Common myeloid progenitor, CD34-positive (primary cell): Measurements from ENCODE around the gene ADGRB3.

ENCODE experiments used
- CTCF ChIA-PET: fragments of 350-600 bp; sonication (Branson Sonifier 250); formaldehyde crosslinking; loops from one replicate; lab custom pipeline; 2021; ENCODE audit warnings: antibody characterized with exemption; lab: Charles Lee
- POLR2A ChIA-PET: fragments of 350-600 bp; sonication (Branson Sonifier 250); formaldehyde crosslinking; loops from one replicate; lab custom pipeline; 2021; ENCODE audit warnings: antibody characterized with exemption; lab: Charles Lee
- DNase-seq, 3 donors: peaks; one replicate each; pipeline versions ENCODE4 v3.0.0 to v3.0.0-alpha.2; 2013
- H3K27ac ChIP-seq, 2 experiments: 1 replicate in 1 of 2; 2 replicates in 1 of 2; pipeline ENCODE4 v1.7.0; 2013; ENCODE audit warnings: inconsistent platforms in 2 of 2, low read length in 2 of 2, mild to moderate bottlenecking in 2 of 2, low read depth in 1 of 2, moderate library complexity in 1 of 2; ENCODE audit not compliant: severe bottlenecking in 2 of 2, insufficient read depth in 1 of 2, poor library complexity in 1 of 2
- H3K27me3 ChIP-seq, 5 experiments: replicated peaks in 2 of 5; 1 replicate in 3 of 5; 2 replicates in 2 of 5; pipeline versions ENCODE4 v1.6.1 to v1.7.0; 2013; ENCODE audit warnings: low read length in 4 of 5, mild to moderate bottlenecking in 2 of 5, moderate library complexity in 2 of 5, inconsistent platforms in 1 of 5; ENCODE audit not compliant: insufficient read depth in 5 of 5, control insufficient read depth in 4 of 5
- H3K36me3 ChIP-seq, 4 experiments: 1 replicate in 2 of 4; 2 replicates in 2 of 4; pipeline versions ENCODE4 v1.6.1 to v1.7.0; 2013; ENCODE audit warnings: low read length in 3 of 4, control low read depth in 1 of 4, mild to moderate bottlenecking in 1 of 4; ENCODE audit not compliant: control insufficient read depth in 4 of 4, insufficient read depth in 4 of 4
- H3K4me1 ChIP-seq, 4 experiments: 1 replicate in 3 of 4; 2 replicates in 1 of 4; pipeline versions ENCODE4 v1.6.1 to v1.7.1; 2013; ENCODE audit warnings: low read length in 3 of 4, mild to moderate bottlenecking in 3 of 4, control low read depth in 1 of 4, inconsistent platforms in 1 of 4, moderate library complexity in 1 of 4; ENCODE audit not compliant: control insufficient read depth in 4 of 4, insufficient read depth in 4 of 4; ENCODE audit errors: control extremely low read depth in 1 of 4
- H3K4me3 ChIP-seq, 7 experiments: 1 replicate in 4 of 7; 2 replicates in 3 of 7; pipeline versions ENCODE4 v1.5.1 to v1.7.0; 2013; ENCODE audit warnings: mild to moderate bottlenecking in 7 of 7, low read length in 6 of 7, moderate library complexity in 6 of 7, inconsistent platforms in 2 of 7, low read depth in 2 of 7, control low read depth in 1 of 7; ENCODE audit not compliant: insufficient read depth in 4 of 7, control insufficient read depth in 1 of 7; ENCODE audit errors: extremely low read depth in 1 of 7
- H3K9me3 ChIP-seq, 5 experiments: 1 replicate in 4 of 5; 2 replicates in 1 of 5; pipeline versions ENCODE4 v1.6.1 to v1.7.1; 2013; ENCODE audit warnings: low read length in 4 of 5, mild to moderate bottlenecking in 2 of 5, inconsistent platforms in 1 of 5, low read depth in 1 of 5, moderate library complexity in 1 of 5; ENCODE audit not compliant: control insufficient read depth in 4 of 5, insufficient read depth in 2 of 5; ENCODE audit errors: control extremely low read depth in 1 of 5
- WGBS: methylation state at CpG from one replicate; pipeline ENCODE4 v1.1.5; 2013; ENCODE audit not compliant: insufficient coverage; 5-methylcytosine and 5-hydroxymethylcytosine counted together

The ADGRB3 gene

DNA sequence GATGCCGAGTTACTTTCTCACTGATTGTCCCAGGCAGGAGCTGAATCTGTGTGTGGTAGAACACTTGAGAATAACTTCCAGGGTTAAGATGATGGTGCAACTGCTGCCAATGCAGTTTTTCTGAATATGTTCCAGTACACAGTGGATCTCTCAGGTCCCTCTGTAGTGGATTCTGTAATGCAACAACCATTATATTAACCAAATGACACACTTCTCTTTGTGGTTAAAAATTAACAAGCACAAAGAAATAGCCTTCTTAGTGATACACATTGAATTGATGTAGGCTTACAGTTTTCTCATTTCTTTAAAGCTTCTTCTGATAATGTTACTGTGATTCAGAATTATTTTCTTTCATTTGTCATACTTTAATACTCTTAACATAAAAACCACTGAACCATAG, 383.8 kb downstream of the ADGRB3 start:
- CTCF ChIA-PET, result interaction anchor here (1.0 kb wide), 1 partner anchor 20 kb away, joined by 3 read pairs; no protein-coding TSS in a partner anchor
- DNase-seq, result no peak
- H3K4me3 ChIP-seq, result no peak overlapping the region

DNA sequence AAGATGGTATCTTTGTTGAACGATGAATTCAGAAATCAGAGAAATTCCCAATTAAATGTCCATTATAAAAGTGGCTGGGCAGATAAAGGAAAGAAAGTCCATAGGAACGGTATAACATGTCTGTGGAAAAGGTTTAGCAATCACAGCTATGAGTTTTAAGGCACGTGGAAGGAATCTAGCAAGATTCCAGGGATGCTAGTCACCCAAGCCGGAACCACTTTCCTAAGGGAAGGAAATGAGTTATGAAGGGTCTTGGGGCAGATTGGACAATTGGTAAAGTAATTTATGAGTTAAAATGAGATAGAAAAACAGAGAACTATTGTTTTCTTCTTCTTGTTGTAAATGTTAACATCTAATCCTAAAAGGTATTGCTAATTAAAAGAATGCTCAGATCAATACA, 384.8 kb downstream of the ADGRB3 start:
- no peak for DNase-seq
- WGBS, result 98% methylated on average over 4 of the region's 4 CpGs
- POLR2A ChIA-PET, result no interaction called here

More for the DNA sequence above, 383.8 kb downstream of the ADGRB3 start:
- Histone ChIP-seq H3K9me3 (no peaks in the 10 kb centered on the region), H3K36me3 (no peaks in the 10 kb centered on the region), H3K27me3 (no peaks in the 10 kb centered on the region), H3K27ac (no peak overlapping the region), H3K4me1 (no peaks in the 10 kb centered on the region)
- WGBS, result 80% methylated on average over 1 of the region's 1 CpG
- POLR2A ChIA-PET, result no interaction called here

DNA sequence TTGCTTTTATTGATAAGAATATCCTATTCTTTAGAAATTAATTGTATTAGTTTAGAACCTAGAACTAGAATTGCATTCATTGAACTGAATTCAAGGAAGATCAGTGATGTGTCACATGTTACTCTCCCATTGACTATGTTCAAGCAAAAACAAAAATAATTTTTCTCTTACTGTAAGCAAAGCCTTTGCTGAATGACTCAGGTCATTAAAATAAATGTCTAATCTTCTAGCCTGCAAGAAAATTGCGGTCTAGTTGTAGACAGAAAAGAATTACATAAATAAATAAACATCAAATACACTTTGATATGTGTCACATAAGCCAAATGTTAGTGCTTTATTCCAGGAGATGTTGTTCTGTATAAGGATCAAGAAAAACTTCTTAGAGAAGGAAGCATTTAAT, 387.9 kb downstream of the ADGRB3 start:
- DNase-seq, result no peak
- no peak overlapping the region for H3K27ac ChIP-seq

More for the DNA sequence above, 384.8 kb downstream of the ADGRB3 start:
- Histone ChIP-seq H3K27me3 (no peaks in the 10 kb centered on the region), H3K4me3 (no peak overlapping the region), H3K4me1 (no peaks in the 10 kb centered on the region), H3K27ac (no peak overlapping the region), H3K9me3 (no peaks in the 10 kb centered on the region), H3K36me3 (no peaks in the 10 kb centered on the region)
- CTCF ChIA-PET, result interaction anchor here (1.0 kb wide), 1 partner anchor 21 kb away, joined by 3 read pairs; no protein-coding TSS in a partner anchor

DNA sequence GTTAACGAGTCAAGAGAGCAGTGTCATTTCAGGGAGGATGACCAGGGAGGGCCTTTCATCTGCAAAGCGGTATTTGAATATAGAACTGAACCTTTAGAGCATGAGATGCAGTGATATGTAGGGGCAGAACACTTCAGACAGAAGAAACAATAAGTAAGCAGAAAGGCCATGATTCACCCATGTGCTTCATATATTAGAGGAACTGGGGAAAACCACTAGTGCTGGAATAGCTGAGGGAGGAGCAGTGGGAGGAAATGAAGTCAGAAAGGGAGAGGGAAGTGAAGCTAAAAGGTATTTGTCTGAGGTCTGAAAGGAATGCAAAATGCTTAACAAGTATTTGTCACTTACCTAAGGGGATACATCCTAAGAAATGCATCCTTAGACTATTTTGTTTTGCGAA, 391.2 kb downstream of the ADGRB3 start:
- WGBS, result 96% methylated on average over 3 of the region's 3 CpGs
- Histone ChIP-seq H3K36me3 (no peaks in the 10 kb centered on the region), H3K4me1 (no peaks in the 10 kb centered on the region), H3K27me3 (no peaks in the 10 kb centered on the region), H3K27ac (no peak overlapping the region), H3K4me3 (no peak overlapping the region), H3K9me3 (no peaks in the 10 kb centered on the region)
- ChIA-PET POLR2A (no interaction called here), CTCF (no interaction called here)
- DNase-seq, result no peak

More for the DNA sequence above, 387.9 kb downstream of the ADGRB3 start:
- CTCF ChIA-PET, result no interaction called here
- POLR2A ChIA-PET, result no interaction called here
- WGBS, result no CpG with 5 or more reads among the region's 1 CpG
- Histone ChIP-seq H3K4me1 (no peaks in the 10 kb centered on the region), H3K4me3 (no peak overlapping the region), H3K36me3 (no peaks in the 10 kb centered on the region), H3K9me3 (no peaks in the 10 kb centered on the region), H3K27me3 (no peaks in the 10 kb centered on the region)

DNA sequence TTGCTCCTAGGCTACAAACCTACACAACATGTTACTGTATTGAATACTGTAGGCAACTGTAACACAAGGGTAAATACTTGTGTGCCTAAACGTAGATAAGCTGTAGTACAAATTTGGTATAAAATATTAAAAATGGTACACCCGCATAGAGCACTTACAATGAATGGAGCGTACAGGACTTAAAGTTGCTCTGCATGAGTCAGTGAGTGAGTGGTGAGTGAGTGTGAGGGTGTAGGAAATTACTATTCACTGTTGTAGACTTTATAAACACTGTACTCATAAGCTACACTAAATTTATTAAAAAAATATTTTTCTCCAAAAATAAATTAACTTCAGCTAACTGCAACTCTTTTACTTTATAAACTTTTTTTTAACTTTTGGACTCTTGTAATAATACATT, 391.6 kb downstream of the ADGRB3 start:
- Histone ChIP-seq H3K36me3 (no peaks in the 10 kb centered on the region), H3K27me3 (no peaks in the 10 kb centered on the region), H3K9me3 (no peaks in the 10 kb centered on the region), H3K4me3 (no peak overlapping the region), H3K27ac (no peak overlapping the region), H3K4me1 (no peaks in the 10 kb centered on the region)
- WGBS, result 100% methylated on average over 1 of the region's 3 CpGs
- POLR2A ChIA-PET, result no interaction called here
- no peak for DNase-seq
- CTCF ChIA-PET, result interaction anchor here (0.6 kb wide), 1 partner anchor 432 kb away, joined by 3 read pairs; no protein-coding TSS in a partner anchor

DNA sequence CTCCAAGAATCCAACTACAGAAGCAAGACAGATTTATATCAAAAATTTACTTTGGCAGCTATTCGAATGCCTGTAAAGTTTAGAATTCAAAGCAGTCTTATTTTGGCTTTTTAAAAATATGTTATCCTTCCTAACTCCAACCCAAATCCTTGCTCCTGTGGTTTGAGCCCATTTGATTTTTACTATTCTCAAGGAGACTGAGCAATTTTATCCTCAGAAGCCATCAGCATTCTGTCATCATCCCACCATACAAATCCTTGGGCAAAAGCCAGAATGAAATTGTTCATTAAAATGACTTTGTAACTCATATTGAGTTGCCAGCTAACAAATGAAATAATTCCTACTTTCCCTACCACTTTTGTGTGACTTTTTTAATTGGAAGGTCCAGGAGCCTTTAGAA, 392.8 kb downstream of the ADGRB3 start:
- DNase-seq, result no peak
- Histone ChIP-seq H3K9me3 (no peaks in the 10 kb centered on the region), H3K4me1 (no peaks in the 10 kb centered on the region), H3K27me3 (no peaks in the 10 kb centered on the region), H3K27ac (no peak overlapping the region), H3K36me3 (no peaks in the 10 kb centered on the region), H3K4me3 (no peak overlapping the region)
- ChIA-PET POLR2A (no interaction called here), CTCF (no interaction called here)
- 100% methylated on average over 1 of the region's 1 CpG for WGBS

DNA sequence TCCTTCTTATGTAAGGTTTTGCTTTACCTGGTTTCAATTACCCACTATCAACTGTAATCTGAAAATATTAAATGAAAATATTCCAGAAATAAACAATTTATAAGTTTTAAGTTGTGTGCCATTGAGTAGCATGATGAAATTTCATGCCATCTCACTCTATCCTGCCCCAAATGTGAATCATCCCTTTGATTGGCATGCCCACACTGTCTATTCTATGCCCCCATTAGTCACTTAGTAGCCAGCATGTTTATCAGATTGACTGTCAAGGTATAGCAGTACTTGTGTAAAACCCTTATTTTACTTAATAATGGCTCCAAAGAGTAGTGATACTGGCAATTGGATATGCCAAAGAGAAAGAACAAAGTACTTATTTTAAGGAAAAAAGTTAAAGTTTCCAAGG, 403.8 kb downstream of the ADGRB3 start:
- no peaks in the 10 kb centered on the region for H3K9me3 ChIP-seq
- no peaks in the 10 kb centered on the region for H3K4me1 ChIP-seq
- H3K4me3 ChIP-seq, result no peak overlapping the region
- H3K27ac ChIP-seq, result no peak overlapping the region
- DNase-seq, result no peak
- no peaks in the 10 kb centered on the region for H3K27me3 ChIP-seq
- POLR2A ChIA-PET, result no interaction called here
- no peaks in the 10 kb centered on the region for H3K36me3 ChIP-seq
- CTCF ChIA-PET, result no interaction called here
